IPS-18c (cell line): Measurements from ENCODE around the gene HACD1.
"Not testable (repeated sequence)": the region's sequence is repeated elsewhere in the genome, so short reads cannot be mapped to it uniquely, and the experiment has no call there.

Experiments used
- H3K4me3 ChIP-seq: 2 replicates; pipeline ENCODE4 v1.7.0; 2013; ENCODE audit warnings: low read depth, mild to moderate bottlenecking, low read length, moderate library complexity; ENCODE audit not compliant: insufficient read depth
- H3K9me3 ChIP-seq: one replicate; pipeline ENCODE4 v1.6.1; 2013; ENCODE audit warnings: mild to moderate bottlenecking, low read length, moderate library complexity; ENCODE audit not compliant: control insufficient read depth, insufficient read depth

Gene HACD1

GRCh38 chr10:17645621-17646345 is 28.6 kb upstream of the HACD1 start:
- Histone ChIP-seq H3K4me3 (no peak overlapping the region; the same call in 1 of the 2 replicates), H3K9me3 (no peaks in the 10 kb centered on the region)

- no peaks in the 10 kb centered on the region for H3K9me3 ChIP-seq
Measured at GRCh38 chr10:17644485-17644943, 27.3 kb upstream of the HACD1 start.

DNA sequence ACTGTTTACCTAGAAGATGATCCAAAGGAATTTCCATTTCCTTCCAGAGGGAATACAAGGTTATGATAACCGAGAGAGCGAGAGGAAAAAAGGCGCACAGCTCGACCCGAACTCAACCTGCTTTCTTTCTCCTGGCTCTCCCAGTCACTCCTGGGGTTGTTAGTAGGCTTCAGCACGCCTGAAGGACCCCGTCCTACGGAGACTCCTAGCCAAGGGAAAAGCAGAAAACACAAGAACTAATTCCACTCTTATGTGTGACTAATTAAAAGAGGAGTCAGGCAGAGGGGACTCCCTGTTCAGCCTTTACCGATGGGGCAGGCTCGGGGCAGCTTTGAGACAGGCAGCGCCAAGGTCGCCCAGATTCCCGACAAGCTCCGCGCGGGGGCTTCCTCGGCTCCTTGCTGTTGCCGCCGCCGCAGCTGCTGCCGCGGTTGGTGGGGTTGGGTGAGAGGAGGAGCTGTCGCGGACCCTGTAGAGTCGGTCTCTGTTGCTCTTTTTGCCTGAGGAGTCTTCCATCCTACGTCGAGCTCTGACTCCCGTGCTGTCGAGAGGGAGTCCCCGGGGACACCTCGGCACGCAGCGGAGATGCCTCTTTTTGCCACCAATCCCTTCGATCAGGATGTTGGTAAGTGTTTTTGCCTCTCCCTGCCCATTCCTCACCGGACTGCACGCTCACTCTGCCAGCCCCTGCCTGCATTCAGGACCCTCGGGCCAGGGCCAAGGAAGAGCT is 26.7 kb upstream of the HACD1 start, which contains the start of gene STAM:
STAM (plus strand) TSS at position 397 of the 730 bp plus-strand sequence; CDS start at position 586, 189 bp downstream.
- Histone ChIP-seq H3K4me3 (peak within 1 kb of the TSS; percentile 79), H3K9me3 (no peaks in the 10 kb centered on the region)

More at GRCh38 chr10:17644485-17644943, 27.3 kb upstream of the HACD1 start:
- peak overlapping the region; percentile 79 for H3K4me3 ChIP-seq

GRCh38 chr10:17643339-17643754 is 26.2 kb upstream of the HACD1 start:
- H3K9me3 ChIP-seq = no peaks in the 10 kb centered on the region
- H3K4me3 ChIP-seq = peak overlapping the region; percentile 79

GRCh38 chr10:17640331-17640816 is 23.2 kb upstream of the HACD1 start:
- Histone ChIP-seq H3K4me3 (no peak overlapping the region), H3K9me3 (no peaks in the 10 kb centered on the region)

GRCh38 chr10:17637869-17638268 is 20.7 kb upstream of the HACD1 start:
- Histone ChIP-seq H3K9me3 (no peaks in the 10 kb centered on the region), H3K4me3 (no peak overlapping the region)

DNA sequence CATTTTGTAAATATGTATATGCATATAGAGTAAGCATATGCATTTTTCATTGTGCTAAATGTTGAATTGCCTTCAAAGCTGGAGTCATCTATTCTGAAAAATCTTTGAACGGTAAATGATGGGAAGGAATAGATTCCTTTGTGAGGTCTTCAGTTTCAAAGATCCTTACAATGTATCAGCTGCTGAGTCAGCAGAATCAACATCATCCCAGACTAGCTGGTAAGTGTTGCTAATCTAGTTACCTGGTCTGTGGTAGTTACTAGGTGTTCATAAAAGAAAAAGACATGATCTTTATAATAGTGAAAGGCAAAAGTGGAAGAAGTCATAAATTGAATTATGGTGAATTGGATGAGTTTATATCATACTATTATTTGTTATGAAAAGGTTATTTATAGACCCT is 16.2 kb upstream of the HACD1 start:
- H3K9me3 ChIP-seq = no peaks in the 10 kb centered on the region
- H3K4me3 ChIP-seq = no peak overlapping the region

GRCh38 chr10:17632590-17632989 is 15.4 kb upstream of the HACD1 start:
- H3K9me3 ChIP-seq, H3K4me3 ChIP-seq: not testable (repeated sequence)

DNA sequence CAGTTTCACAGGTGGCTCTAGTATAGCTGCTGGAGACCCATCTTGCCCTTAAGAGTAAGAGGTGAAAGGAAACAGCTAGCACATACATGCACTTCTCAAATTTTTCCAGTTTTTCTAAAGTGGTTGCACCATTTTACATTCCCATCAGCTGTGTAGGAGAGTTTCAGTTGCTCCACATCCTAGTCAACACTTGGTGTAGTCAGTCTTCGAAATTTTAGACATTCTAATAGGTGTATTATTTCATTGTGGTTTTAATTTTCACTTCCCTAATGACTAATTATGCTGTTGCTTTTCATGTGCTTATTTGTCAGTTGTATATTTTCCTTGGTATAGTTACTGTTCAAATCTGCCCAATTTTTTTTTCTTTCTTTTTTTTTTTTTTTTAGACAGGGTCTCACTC is 9.5 kb upstream of the HACD1 start:
- Histone ChIP-seq H3K9me3 (no peaks in the 10 kb centered on the region), H3K4me3 (no peak overlapping the region)

DNA sequence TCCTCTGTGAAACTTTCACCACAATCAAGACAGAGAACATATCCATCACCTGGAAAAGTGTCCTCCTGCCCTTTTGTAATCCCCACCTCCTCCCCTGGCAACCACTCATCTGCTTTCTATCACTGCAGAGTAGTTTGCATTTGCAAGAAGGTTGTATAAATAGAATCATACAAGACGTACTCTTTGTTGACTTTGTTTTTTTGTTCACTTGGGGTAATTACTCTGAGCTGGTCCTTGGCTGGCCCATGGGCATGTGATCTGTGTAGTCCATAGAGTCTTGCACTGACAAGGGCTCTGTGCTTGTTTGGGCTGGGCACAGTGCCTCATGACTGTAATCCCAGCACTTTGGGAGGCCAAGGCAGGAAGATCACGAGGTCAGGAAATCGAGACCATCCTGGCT is 7.8 kb upstream of the HACD1 start:
- Histone ChIP-seq H3K9me3 (no peaks in the 10 kb centered on the region), H3K4me3 (no peak overlapping the region)

- no peaks in the 10 kb centered on the region for H3K9me3 ChIP-seq
- no peak overlapping the region for H3K4me3 ChIP-seq
Measured at GRCh38 chr10:17622061-17622460, 4.9 kb upstream of the HACD1 start.

DNA sequence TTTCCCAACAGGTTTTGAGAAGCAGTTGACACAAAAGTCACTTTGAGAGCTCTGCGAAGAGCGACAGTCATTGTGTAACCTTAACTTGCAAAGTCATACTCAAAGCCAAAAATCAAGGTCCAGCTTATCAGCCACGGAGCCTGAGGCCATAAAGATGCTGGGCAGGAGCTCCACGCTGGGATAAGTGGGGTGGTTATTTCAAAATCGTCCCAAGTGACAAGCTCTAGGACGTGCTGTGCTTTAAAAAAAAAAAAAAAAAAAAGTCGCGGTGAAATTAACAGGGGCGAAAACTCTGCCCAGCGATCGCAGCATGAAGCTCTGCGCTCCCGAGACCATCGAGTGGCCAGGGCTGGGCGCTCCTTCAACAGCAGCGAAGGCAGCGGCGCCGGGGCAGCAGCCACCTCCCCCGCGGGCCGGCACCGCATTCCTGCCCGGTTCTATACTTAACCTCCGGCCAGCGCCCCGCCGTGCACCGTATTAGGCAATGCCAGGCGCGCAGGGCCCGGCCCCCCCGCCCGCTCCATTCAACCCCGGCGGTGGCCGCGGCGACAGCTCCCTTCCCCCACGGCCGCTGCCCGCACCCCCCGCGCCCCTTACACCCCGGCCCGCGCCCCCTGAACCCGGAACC is 657 bp downstream of the HACD1 start:
- H3K9me3 ChIP-seq = no peaks in the 10 kb centered on the region
- peak overlapping the region; percentile 69 for H3K4me3 ChIP-seq

- Histone ChIP-seq H3K9me3 (no peaks in the 10 kb centered on the region), H3K4me3 (no peak overlapping the region)
Measured at GRCh38 chr10:17609523-17610079, 7.6 kb downstream of the HACD1 start.

GRCh38 chr10:17607603-17608332 is 9.4 kb downstream of the HACD1 start:
- Histone ChIP-seq H3K4me3 (no peak overlapping the region), H3K9me3 (no peaks in the 10 kb centered on the region)

- no peak overlapping the region for H3K4me3 ChIP-seq
- H3K9me3 ChIP-seq = no peaks in the 10 kb centered on the region
Measured at GRCh38 chr10:17607060-17607459, 10.1 kb downstream of the HACD1 start.

- Histone ChIP-seq H3K9me3 (no peaks in the 10 kb centered on the region), H3K4me3 (no peak overlapping the region)
Measured at GRCh38 chr10:17606547-17607040, 10.6 kb downstream of the HACD1 start.

DNA sequence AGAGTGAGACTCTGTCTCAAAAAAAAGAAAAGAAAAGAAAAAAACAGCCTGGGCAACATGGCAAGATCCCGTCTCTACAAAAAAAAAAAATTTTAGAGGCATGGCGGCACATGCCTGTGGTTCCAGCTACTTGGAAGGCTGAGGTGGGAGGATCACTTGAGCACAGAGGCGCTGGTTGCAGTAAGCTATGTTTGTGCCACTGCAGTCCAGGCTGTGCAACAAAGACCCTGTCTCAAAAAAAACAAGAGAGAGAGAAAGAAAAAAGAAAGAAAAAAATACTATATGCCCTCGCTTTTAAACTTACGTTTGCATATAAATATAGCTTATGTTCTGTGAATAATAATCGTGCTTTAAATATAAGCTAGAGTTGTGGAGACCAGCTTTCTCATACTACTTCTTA is 11.2 kb downstream of the HACD1 start:
- Histone ChIP-seq H3K4me3 (no peak overlapping the region), H3K9me3 (no peaks in the 10 kb centered on the region)
